ENCODE data around the gene TMEM19.

The TMEM19 gene

DNA sequence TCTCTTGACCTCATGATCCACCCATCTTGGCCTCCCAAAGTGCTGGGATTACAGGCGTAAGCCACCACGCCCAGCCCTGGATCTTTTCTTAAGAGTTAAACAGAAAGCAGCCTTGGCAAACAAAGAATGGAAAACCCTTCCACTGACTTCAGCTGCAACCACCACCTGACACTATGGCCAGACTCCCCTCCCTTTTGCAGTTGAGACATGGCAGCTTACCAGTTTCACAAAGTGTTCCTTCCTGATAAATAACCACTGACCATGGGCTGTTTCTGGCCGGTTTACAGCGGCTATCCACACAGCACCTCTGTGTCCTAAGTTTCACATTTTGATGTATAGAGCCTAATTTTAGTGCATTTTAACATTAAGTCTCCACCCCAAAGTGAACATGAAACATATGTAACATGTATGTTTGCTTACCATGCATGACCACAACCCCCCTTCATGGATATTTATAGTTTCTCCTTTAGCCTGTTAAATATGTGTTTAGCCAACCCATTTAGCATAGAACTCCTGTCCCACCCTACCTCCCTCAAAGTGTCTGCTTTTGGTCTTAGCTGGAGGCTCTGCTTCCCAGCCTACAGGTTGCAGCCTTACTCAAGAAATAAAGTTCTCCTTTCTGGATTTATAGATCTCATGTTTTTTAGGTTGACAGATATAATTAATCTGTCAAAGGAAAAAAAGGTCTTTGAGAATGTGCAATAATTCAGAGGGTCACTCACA lies 36.1 kb downstream of the TMEM19 start:
- FAIRE-seq, result no peak

DNA sequence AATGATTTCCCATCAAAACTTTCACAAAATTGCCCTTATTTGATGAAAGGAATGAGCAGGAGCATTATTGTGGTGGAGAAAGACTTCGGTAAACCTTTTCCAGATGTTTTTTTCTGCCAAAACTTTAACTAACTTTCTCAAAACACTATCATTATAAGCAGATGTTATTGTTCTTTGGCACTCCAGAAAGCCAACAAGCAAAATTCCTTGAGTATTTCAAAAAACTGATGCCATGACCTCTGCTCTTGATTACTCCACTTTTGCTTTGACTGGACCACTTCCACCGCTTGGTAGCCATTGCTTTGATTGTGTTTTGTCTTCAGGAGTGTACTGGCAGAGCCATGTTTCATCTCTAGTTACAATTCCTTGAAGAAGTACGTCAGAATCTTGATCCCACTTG lies 39.1 kb downstream of the TMEM19 start:
- no peak for FAIRE-seq

DNA sequence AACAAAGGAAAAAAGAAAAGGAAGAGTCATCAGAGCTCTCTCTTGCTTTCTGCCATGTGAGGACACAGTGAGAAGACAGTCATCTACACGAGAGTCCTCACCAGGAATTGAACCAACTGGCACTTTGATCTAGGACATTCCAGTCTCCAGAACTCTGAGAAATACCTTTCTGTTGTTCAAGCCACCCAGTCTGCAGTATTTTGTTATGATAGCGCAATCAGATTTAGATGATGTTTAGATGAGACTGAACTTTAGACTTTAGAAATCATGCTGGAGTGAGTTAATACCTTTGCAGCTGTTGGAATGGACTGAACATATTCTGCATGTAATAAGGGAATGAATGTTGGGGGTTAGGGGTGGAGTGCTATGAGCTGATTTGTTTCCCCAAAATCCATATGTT lies 40.7 kb downstream of the TMEM19 start:
- no peak for FAIRE-seq

GRCh38 chr12:71727958-71728357 lies 42.1 kb downstream of the TMEM19 start:
- FAIRE-seq, result no peak

GRCh38 chr12:71730936-71731335 lies 45.1 kb downstream of the TMEM19 start:
- no peak for FAIRE-seq

DNA sequence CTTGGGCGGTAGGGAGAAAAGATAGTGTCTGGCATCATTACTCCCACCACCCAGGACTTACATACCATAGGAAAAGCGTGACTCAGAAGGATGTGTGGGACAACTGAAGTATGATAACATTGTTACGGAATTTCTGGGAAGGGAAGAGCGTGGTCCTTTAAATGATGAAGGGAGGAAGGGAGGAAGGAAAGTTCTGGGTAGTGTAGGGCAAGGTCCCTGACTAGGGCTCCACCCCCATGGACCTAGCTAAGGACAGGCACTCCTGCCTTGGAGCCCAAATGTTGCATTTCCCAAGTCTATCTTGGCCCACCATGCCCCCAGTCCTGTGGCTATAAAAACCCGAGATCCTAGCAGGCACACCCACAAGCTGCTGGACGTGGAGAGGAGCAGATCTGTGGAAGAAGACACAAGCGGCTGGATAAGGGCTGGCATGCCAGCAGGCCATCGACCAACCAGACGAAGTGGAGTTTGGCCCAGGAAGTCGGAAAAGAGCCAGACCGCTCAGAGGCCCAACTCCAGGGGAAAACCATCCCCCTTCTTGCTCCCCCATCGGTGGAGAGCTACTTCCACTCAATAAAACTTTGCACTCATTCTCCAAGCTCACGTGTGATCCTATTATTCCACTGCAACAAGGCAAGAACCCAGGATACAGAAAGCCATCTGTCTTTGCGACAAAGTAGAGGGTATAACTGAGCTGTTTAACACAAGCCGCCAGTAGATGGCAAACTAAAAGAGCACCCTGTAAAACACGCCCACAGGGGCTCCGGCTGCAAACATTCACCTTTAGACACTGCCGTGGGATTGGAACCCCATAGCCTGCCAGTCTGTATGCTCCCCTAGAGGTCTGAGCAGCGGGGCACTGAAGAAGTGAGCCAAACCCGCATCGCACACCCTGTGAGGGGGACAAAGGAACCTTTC lies 45.8 kb downstream of the TMEM19 start:
- FAIRE-seq, result no peak

DNA sequence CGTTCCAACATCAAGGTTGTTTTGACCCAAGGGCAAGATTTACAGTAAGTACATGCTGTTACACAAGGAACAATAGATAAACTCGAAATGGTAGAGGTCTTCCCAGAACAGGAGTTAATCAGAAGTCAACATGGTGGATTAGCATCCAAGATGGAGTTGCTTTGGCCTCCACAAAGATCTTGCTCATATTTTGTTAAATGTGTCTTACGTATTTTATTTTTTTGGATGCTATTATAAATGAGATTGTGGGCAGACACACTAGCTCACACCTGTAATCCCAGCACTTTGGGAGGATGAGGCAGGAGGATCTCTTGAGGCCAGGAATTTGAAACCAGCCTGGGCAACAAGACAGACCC lies 46.5 kb downstream of the TMEM19 start:
- FAIRE-seq, result no peak

GRCh38 chr12:71737197-71737596 lies 51.3 kb downstream of the TMEM19 start:
- FAIRE-seq, result no peak

DNA sequence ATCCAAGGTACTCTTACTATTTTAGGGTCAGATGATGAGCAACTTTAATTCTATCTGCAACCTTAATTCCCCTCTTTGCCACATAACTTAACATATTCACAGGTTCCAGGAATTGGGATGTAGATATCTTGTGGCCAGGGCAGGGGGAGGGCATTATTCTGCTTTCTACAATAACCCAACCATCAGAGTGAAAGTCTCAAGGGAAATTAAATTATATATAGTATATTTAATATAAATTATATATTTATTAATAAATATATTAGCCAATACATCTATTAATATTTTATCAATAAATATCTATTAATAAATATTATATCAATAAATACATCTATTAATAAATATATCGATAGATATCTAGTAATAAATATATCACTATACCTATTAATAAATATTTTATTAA lies 57.1 kb downstream of the TMEM19 start:
- no peak for FAIRE-seq

DNA sequence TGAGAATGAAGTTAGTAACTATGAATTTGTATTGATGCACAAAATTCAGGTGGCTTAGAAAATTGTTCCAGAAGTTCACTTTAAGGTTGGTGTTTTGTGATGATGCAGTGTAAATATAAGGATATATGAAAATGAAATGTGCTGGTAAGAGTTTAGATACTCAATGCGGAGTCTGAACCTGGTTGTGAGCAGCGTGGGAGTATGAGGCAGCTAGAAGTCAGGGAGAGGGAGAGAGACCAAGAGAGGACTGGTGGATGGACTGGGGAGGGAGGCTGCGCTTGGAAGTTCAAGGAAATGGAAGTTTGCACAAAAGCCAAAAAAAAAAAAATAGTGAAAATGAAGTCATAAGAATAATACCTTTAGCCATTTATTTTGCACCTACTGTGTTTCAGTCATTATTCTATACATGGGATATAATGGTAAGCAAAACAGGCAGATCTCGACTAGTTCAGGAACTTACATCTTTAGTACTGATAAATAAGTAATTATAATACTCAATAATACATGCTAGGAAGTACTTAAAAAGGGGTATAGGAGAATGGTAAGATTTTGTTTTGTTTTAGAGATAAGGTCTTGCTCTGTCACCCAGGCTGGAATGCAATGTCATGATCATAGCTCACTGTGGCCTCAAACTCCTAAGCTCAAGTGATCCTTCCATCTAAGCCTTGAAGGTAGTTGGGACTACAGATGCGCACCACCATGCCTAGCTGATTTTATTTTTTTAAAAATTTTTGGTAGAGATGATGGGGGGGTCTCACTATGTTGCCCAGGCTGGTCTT lies 58.8 kb downstream of the TMEM19 start:
- FAIRE-seq, result no peak

- FAIRE-seq, result peak; percentile 99
These were observed 61.2 kb downstream of the TMEM19 start for GRCh38 chr12:71746974-71747611.

- no peak for FAIRE-seq
These were observed 62.4 kb downstream of the TMEM19 start for GRCh38 chr12:71748081-71748850.

DNA sequence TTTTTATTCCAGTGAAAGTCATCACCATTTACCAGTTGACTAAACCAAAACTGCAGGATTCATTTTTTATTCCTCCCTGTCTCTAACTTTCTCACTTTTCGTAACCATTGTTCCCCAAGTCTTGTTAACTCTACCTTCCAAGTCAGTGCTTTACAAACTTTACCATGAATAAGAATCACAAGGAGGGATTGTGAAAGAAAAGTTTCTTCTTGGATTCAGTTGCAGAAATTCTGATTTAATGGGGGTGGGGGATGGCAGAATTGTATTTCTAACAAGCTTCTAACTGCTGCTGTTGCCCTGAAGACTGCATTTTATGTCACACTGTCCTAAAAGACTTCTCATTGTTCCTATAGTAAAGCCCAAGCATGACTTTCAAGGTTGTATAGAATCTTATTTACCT lies 63.8 kb downstream of the TMEM19 start:
- no peak for FAIRE-seq

DNA sequence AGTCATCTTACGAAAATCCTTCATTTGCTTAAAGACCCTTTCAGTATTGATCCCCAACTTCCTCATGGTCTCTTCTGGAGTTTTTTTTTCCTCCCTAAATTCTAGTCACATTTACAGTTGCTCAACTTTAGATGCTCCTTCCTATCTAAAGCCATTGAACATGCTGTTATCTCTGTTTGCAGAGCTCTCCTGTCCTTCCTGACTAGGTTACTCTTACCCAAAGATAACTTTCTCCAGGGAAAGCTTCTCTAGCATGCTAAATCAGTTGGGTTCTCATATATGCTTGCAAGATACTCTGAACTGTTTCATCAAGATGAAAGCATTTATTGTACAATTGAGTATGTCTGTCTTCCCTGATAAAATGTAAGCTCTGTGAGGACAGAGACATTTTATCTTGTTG lies 67.0 kb downstream of the TMEM19 start:
- no peak for FAIRE-seq

Data from islet of Langerhans (tissue), 1 donor.